SK-N-SH treated with all-trans-retinoic acid at 6 μM for 48 hours (cell line): Measurements from ENCODE around the gene TOMM5.

Source experiments
- ATAC-seq: fragments of 200-7000 bp; cut with Tn5 transposase; 3 replicates; pipeline ENCODE4 v1.9.1; 2020; ENCODE audit warnings: mild to moderate bottlenecking, moderate library complexity
- ARNTL ChIP-seq: fragments of 450-650 bp; formaldehyde crosslinking; IDR thresholded peaks from 2 replicates; pipeline ENCODE4 v1.5.0; 2020; ENCODE audit warnings: low read depth, mild to moderate bottlenecking, moderate library complexity, borderline replicate concordance
- BACH2 ChIP-seq: fragments of 250-450 bp; sonication (Bioruptor Pico); IDR thresholded peaks from 2 replicates; pipeline ENCODE4 v1.9.0; 2021; ENCODE audit warnings: mild to moderate bottlenecking, borderline replicate concordance
- CREB5 ChIP-seq: fragments of 250-450 bp; sonication (Bioruptor Pico); IDR thresholded peaks from 2 replicates; pipeline ENCODE4 v1.5.1; 2020; ENCODE audit warnings: low read depth, mild to moderate bottlenecking, moderate library complexity
- GLIS3 ChIP-seq: fragments of 250-450 bp; sonication (Bioruptor Pico); IDR thresholded peaks from 2 replicates; pipeline ENCODE4 v1.5.0; 2020; ENCODE audit warnings: mild to moderate bottlenecking, moderate library complexity
- ISL1 ChIP-seq: fragments of 250-450 bp; sonication (Bioruptor Pico); IDR thresholded peaks from 2 replicates; pipeline ENCODE4 v2.1.2; 2022; ENCODE audit warnings: mild to moderate bottlenecking, moderate library complexity
- OSR1 ChIP-seq: fragments of 250-450 bp; sonication (Bioruptor Pico); IDR thresholded peaks from 2 replicates; pipeline ENCODE4 v1.8.0; 2022; ENCODE audit warnings: moderate library complexity, mild to moderate bottlenecking, inconsistent platforms
- POU6F1 ChIP-seq: fragments of 250-450 bp; sonication (Bioruptor Pico); IDR thresholded peaks from 2 replicates; pipeline ENCODE4 v1.8.0; 2021; ENCODE audit warnings: low read depth, mild to moderate bottlenecking, moderate library complexity, borderline replicate concordance
- PPARA ChIP-seq: fragments of 250-450 bp; sonication (Bioruptor Pico); IDR thresholded peaks from 2 replicates; pipeline ENCODE4 v1.5.0; 2020; ENCODE audit warnings: mild to moderate bottlenecking, borderline replicate concordance
- RARB ChIP-seq: fragments of 250-450 bp; sonication (Bioruptor Pico); IDR thresholded peaks from 2 replicates; pipeline ENCODE4 v1.8.0; 2021; ENCODE audit warnings: mild to moderate bottlenecking, moderate library complexity
- SNAI2 ChIP-seq: fragments of 250-450 bp; sonication (Bioruptor Pico); IDR thresholded peaks from 2 replicates; pipeline ENCODE4 v1.5.0; 2020; ENCODE audit warnings: mild to moderate bottlenecking, moderate library complexity
- TCF4 ChIP-seq: fragments of 250-450 bp; sonication (Bioruptor Pico); IDR thresholded peaks from 2 replicates; pipeline ENCODE4 v1.8.0; 2021; ENCODE audit warnings: mild to moderate bottlenecking, moderate library complexity, borderline replicate concordance
- TOX ChIP-seq: fragments of 250-450 bp; sonication (Bioruptor Pico); IDR thresholded peaks from 2 replicates; pipeline ENCODE4 v1.8.0; 2021; ENCODE audit warnings: mild to moderate bottlenecking, moderate library complexity, borderline replicate concordance
- TSHZ2 ChIP-seq: fragments of 250-450 bp; sonication (Bioruptor Pico); IDR thresholded peaks from 2 replicates; pipeline ENCODE4 v1.5.0; 2020; ENCODE audit warnings: mild to moderate bottlenecking, moderate library complexity
- ZC3H10 ChIP-seq: fragments of 250-450 bp; sonication (Bioruptor Pico); IDR thresholded peaks from 2 replicates; pipeline ENCODE4 v1.5.1; 2021; ENCODE audit warnings: mild to moderate bottlenecking, moderate library complexity
- ZFP3 ChIP-seq: fragments of 250-450 bp; sonication (Bioruptor Pico); IDR thresholded peaks from 2 replicates; pipeline ENCODE4 v1.5.0; 2020; ENCODE audit warnings: mild to moderate bottlenecking, moderate library complexity
- ZFP30 ChIP-seq: fragments of 450-650 bp; formaldehyde crosslinking; IDR thresholded peaks from 2 replicates; pipeline ENCODE4 v1.5.0; 2022; ENCODE audit warnings: mild to moderate bottlenecking, moderate library complexity
- ZNF565 ChIP-seq: fragments of 450-650 bp; formaldehyde crosslinking; conservative IDR thresholded peaks from 2 replicates; pipeline ENCODE4 v1.5.0; 2020; ENCODE audit warnings: low read depth, mild to moderate bottlenecking, moderate library complexity
- ZNF8 ChIP-seq: fragments of 450-650 bp; formaldehyde crosslinking; IDR thresholded peaks from 2 replicates; pipeline ENCODE4 v1.5.0; 2020; ENCODE audit warnings: mild to moderate bottlenecking, moderate library complexity
- TF ChIP-seq, protein P1 (sequence below): fragments of 250-450 bp; sonication (Bioruptor Pico); IDR thresholded peaks from 2 replicates; pipeline ENCODE4 v1.5.1; 2021; ENCODE audit warnings: mild to moderate bottlenecking, moderate library complexity
- TF ChIP-seq, protein P2 (sequence below): fragments of 250-450 bp; sonication (Bioruptor Pico); IDR thresholded peaks from 2 replicates; pipeline ENCODE4 v1.8.0; 2020; ENCODE audit warnings: mild to moderate bottlenecking, moderate library complexity, borderline replicate concordance

Gene TOMM5

DNA sequence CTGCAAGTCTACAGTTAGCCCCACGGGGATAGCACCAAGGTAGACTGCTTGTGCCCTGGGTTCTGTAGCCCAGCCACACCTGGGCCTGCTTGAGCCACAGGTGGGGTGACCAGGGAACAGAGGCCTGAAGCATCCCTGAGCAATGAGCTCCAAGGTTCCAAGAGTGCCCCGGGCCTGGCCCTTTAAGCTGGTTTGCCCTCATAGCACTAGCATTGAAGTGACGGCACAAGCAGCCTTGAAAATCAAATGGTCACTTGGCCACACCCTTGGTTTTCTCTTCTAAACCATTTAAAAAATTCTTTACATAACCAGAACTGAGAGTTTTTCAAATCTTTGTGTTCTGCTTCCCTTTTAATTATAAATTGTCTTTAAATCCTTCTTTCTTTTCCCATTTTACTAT, 40.9 kb downstream of the TOMM5 start (continued):
- TF ChIP-seq ZNF565 (CRISPR knock-in tag): no peak
- no peak for TF ChIP-seq CREB5 (CRISPR knock-in tag)
- TF ChIP-seq, all 23 proteins: peak for 0

DNA sequence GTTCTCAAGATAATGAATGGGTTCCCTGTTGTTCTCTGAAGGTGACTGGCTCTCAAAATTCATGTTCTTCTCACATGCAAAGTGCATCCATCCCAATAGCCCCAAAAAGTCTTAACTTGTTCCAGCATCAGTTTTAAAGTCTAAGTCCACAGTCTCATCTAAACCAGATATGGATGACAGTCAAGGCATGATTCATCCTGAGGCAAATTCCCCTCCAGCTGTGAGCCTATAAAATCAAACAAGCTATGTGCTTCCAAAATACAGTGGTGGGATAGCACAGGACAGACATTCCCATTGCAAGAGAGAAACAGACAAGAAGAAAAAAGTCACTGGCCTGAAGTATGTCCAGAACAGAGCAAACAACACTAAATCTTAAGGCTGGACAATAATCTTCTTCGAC, 41.6 kb downstream of the TOMM5 start:
- no peak; the same call in 2 of the 3 replicates for ATAC-seq

More for the DNA sequence above, 41.6 kb downstream of the TOMM5 start:
- TF ChIP-seq ZC3H10 (CRISPR knock-in tag) (no peak), ISL1 (CRISPR knock-in tag) (no peak), PPARA (CRISPR knock-in tag) (no peak), GLIS3 (CRISPR knock-in tag) (no peak), RARB (no peak), TSHZ2 (CRISPR knock-in tag) (no peak), CREB5 (CRISPR knock-in tag) (no peak), ZFP3 (CRISPR knock-in tag) (no peak), TCF4 (CRISPR knock-in tag) (no peak), ARNTL (CRISPR knock-in tag) (no peak), POU6F1 (CRISPR knock-in tag) (no peak), ZNF565 (CRISPR knock-in tag) (no peak), ZNF8 (CRISPR knock-in tag) (no peak), SNAI2 (no peak), OSR1 (CRISPR knock-in tag) (no peak), TOX (CRISPR knock-in tag) (no peak), BACH2 (CRISPR knock-in tag) (no peak), ZFP30 (CRISPR knock-in tag) (no peak)
- TF ChIP-seq, protein P1, sequence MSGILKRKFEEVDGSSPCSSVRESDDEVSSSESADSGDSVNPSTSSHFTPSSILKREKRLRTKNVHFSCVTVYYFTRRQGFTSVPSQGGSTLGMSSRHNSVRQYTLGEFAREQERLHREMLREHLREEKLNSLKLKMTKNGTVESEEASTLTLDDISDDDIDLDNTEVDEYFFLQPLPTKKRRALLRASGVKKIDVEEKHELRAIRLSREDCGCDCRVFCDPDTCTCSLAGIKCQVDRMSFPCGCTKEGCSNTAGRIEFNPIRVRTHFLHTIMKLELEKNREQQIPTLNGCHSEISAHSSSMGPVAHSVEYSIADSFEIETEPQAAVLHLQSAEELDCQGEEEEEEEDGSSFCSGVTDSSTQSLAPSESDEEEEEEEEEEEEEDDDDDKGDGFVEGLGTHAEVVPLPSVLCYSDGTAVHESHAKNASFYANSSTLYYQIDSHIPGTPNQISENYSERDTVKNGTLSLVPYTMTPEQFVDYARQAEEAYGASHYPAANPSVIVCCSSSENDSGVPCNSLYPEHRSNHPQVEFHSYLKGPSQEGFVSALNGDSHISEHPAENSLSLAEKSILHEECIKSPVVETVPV (CRISPR knock-in tag): no peak
- TF ChIP-seq, protein P2, sequence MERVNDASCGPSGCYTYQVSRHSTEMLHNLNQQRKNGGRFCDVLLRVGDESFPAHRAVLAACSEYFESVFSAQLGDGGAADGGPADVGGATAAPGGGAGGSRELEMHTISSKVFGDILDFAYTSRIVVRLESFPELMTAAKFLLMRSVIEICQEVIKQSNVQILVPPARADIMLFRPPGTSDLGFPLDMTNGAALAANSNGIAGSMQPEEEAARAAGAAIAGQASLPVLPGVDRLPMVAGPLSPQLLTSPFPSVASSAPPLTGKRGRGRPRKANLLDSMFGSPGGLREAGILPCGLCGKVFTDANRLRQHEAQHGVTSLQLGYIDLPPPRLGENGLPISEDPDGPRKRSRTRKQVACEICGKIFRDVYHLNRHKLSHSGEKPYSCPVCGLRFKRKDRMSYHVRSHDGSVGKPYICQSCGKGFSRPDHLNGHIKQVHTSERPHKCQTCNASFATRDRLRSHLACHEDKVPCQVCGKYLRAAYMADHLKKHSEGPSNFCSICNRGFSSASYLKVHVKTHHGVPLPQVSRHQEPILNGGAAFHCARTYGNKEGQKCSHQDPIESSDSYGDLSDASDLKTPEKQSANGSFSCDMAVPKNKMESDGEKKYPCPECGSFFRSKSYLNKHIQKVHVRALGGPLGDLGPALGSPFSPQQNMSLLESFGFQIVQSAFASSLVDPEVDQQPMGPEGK: no peak
